Measurements from ENCODE around the gene SERPIND1. TPM values are rescaled to one million over a fixed set of nuclear protein-coding genes. Genes with fewer than 3 reads are reported as not detected.
"Not testable (repeated sequence)": the region's sequence is repeated elsewhere in the genome, so short reads cannot be mapped to it uniquely, and the experiment has no call there.

SERPIND1 gene
- total and polyA plus RNA-seq, 2 of the 8 experiments (the other 6 are each of a cell fraction or from before 2014, with no cell fraction given), result not detected

DNA sequence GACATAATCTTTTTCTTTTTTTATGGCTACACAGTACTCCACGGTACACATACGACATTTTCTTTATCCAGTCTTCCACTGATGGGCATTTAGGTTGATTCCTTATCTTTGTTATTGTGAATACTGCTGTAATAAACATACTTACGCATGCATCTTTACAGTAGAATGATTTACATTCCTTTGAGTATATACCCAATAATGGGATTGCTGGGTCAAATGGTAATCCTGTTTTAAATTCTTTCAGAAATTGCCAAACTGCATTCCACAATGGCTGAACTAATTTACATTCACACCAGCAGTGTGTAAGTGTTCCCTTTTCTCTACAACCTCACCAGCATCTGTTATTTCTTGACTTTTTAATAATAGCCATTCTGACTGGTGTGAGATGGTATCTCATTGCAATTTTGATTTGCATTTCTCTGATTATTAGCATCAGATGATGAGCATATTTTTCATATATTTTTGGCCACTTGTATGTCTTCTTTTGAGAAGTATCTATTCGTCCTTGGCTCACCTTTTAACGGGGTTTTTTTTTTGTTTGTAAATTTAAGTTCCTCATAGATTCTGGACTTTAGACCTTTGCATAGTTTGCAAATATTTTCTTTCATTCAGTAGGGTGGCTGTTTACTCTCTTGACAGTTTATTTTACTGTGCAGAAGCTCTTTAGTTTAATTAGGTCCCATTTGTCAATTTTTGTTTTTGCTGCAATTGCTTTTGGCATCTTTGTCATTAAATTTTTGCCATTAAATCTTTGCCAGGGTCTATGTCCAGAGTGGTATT lies 52.6 kb downstream of the SERPIND1 start:
- H3K23ac ChIP-seq (ENCODE audit: insufficient read length); H3K4ac ChIP-seq (replicated peaks; ENCODE audit: insufficient read length, low read depth, low read length); H3K9me3 ChIP-seq (ENCODE audit: insufficient read depth in 2 of 2, low read depth in 1 of 2, low read length in 1 of 2); H3K14ac ChIP-seq (ENCODE audit: insufficient read length); H2AFZ ChIP-seq (ENCODE audit: low read length); H2BK12ac ChIP-seq (ENCODE audit: low read depth, low read length); H4K20me1 ChIP-seq (replicated peaks in 1 of 2; ENCODE audit: control insufficient read depth in 1 of 2, insufficient read depth in 2 of 2, low read length in 2 of 2); H4K8ac ChIP-seq (ENCODE audit: extremely low read depth, insufficient read depth, low read length); H3K4me3 ChIP-seq (ENCODE audit: extremely low read depth in 1 of 4, insufficient read depth in 2 of 4, low read depth in 3 of 4, low read length in 4 of 4); H3K36me3 ChIP-seq (ENCODE audit: control insufficient read depth in 2 of 4, insufficient read depth in 4 of 4, low read length in 3 of 4); H3K79me2 ChIP-seq (ENCODE audit: control insufficient read depth in 1 of 2, insufficient read depth in 2 of 2, low read length in 2 of 2); H4K91ac ChIP-seq (replicated peaks; ENCODE audit: insufficient read length, low read length); H3K4me1 ChIP-seq (replicated peaks in 1 of 4; ENCODE audit: control insufficient read depth in 3 of 4, insufficient read depth in 4 of 4, low read length in 3 of 4); H2BK120ac ChIP-seq (replicated peaks; ENCODE audit: low read depth, low read length); H4K5ac ChIP-seq (ENCODE audit: insufficient read length, low read depth, low read length); H2AK5ac ChIP-seq (ENCODE audit: low read depth, low read length); H3K56ac ChIP-seq (replicated peaks; ENCODE audit: insufficient read length, low read depth, low read length); H3K4me2 ChIP-seq (ENCODE audit: insufficient read depth in 1 of 2, low read depth in 2 of 2, low read length in 2 of 2); H3K79me1 ChIP-seq (ENCODE audit: low read depth, low read length); H3K18ac ChIP-seq (ENCODE audit: extremely low read depth, low read length); H3K27me3 ChIP-seq (replicated peaks in 1 of 4; ENCODE audit: control insufficient read depth in 3 of 4, extremely low read depth in 1 of 4, insufficient read depth in 3 of 4, low read length in 3 of 4); H3K27ac ChIP-seq (ENCODE audit: low read depth, low read length); H2BK5ac ChIP-seq (ENCODE audit: low read depth, low read length); FAIRE-seq; H3K9ac ChIP-seq (replicated peaks in 1 of 4; ENCODE audit: extremely low read depth in 1 of 4, low read depth in 3 of 4, low read length in 3 of 4); H2BK20ac ChIP-seq (ENCODE audit: low read length); POLR2A ChIA-PET (ENCODE audit: partially characterized antibody); H3K23me2 ChIP-seq (ENCODE audit: low read depth, low read length); DNase-seq (ENCODE audit: low read depth in 1 of 2, low spot score in 2 of 2); H2BK15ac ChIP-seq (ENCODE audit: low read length): not testable (repeated sequence)
- 88% methylated on average over 5 of the region's 5 CpGs; no CpG with 5 or more reads in 1 of the 2 experiments for WGBS, 2 experiments (ENCODE audit: extremely low coverage in 1 of 2, insufficient coverage in 1 of 2, insufficient read length in 1 of 2, insufficient replicate concordance in 2 of 2, low coverage in 1 of 2, low lambda C conversion rate in 2 of 2, missing lambda C conversion rate in 1 of 2)
- CTCF ChIA-PET (ENCODE audit: partially characterized antibody), result interaction anchor here (1.0 kb wide), 1 partner anchor 59 kb away, joined by 3 read pairs; no protein-coding TSS in a partner anchor

Measured in H1 (cell line).